ENCODE results near the gene UBE2A. TPM values are rescaled to one million over a fixed set of nuclear protein-coding genes. Genes with fewer than 3 reads are reported as not detected.

The UBE2A gene
- total RNA-seq, 1 donor, result 41.9 TPM

DNA sequence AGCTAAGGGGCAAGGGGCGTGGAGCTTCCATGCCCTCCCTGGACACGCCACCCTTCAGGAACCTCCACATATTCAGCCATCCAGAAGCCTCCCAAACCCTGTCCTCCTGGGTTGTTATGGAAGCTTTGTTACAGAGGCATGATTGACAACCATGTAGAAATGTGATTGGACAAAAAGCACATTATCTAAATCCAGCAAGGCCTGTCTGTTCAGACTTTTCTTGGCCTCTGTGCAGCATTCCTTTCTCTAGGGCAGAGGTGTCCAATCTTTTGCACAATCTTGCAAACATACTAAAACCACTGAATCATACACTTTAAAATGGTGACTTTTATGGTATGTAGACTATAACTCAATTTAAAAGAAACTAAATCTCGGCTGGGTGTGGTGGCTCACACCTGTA is 21.9 kb upstream of the UBE2A start:
- DNase-seq (ENCODE audit: low read depth), result peak; percentile 53
- TF ChIP-seq, protein P1, sequence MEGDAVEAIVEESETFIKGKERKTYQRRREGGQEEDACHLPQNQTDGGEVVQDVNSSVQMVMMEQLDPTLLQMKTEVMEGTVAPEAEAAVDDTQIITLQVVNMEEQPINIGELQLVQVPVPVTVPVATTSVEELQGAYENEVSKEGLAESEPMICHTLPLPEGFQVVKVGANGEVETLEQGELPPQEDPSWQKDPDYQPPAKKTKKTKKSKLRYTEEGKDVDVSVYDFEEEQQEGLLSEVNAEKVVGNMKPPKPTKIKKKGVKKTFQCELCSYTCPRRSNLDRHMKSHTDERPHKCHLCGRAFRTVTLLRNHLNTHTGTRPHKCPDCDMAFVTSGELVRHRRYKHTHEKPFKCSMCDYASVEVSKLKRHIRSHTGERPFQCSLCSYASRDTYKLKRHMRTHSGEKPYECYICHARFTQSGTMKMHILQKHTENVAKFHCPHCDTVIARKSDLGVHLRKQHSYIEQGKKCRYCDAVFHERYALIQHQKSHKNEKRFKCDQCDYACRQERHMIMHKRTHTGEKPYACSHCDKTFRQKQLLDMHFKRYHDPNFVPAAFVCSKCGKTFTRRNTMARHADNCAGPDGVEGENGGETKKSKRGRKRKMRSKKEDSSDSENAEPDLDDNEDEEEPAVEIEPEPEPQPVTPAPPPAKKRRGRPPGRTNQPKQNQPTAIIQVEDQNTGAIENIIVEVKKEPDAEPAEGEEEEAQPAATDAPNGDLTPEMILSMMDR (IDR thresholded peaks at IDR 0.05; ENCODE audit: insufficient read depth, low read depth, low read length), result no peak
- no peak overlapping the region for H3K4me3 ChIP-seq (ENCODE audit: low read depth, low read length)

DNA sequence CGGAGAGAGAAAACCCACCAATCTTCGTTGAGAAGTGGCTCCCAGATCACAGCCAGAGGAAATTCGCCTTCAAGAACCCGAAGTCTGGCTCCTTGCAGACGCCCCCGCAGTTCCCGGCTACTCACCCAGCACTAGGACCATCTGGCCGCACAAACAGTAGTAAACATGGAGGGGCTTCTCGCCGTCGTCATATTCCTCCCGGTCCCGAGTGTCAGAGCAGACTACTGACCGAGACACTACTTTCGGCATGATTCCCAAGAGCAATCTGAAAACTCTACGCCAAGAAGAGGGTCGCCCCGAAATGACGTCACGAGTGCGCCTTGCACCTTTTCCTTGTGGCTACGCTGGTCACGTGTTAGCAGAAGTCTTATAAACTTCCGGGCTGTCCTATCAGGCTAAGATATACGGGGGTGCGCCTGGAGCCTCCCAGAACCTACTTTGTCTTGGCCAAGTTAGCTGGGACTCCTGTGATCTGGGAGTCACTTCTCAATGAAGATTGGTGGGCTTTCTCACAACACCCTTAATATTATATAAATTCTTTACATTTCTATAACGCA is 9.2 kb upstream of the UBE2A start, which contains the start of gene STEEP1:
TSS of gene STEEP1 (minus strand) at position 303 of the 557 bp plus-strand sequence. CDS start at position 249, 54 bp downstream.
- peak within 1 kb of the TSS; percentile 75 for H3K4me3 ChIP-seq (ENCODE audit: low read depth, low read length)
- DNase-seq (ENCODE audit: low read depth), result peak; percentile 94
- TF ChIP-seq, protein P1 (IDR thresholded peaks at IDR 0.05; ENCODE audit: insufficient read depth, low read depth, low read length), result no peak

DNA sequence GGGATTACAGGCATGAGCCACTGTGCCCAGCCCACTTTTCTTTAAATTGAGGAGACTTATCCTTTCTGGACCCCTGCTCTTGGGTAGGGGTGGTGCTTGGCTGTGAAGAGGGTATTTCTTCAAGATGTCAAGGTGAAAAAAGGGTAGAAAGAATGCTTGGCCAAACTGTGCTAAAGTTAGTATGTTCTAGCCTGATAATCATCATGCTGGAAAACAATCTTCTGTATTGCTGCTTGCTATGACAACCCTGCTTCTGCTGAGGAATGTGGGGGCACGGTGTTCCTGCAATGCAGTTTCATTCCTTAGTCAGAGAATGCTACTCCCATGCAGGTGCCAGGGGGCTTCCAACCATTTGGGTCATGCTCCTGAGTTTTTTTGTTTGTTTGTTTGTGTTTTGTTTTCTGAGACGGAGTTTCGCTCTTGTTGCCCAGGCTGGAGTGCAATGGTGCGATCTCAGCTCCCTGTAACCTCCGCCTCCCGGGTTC is 4.0 kb upstream of the UBE2A start:
- DNase-seq (ENCODE audit: low read depth), result no peak

DNA sequence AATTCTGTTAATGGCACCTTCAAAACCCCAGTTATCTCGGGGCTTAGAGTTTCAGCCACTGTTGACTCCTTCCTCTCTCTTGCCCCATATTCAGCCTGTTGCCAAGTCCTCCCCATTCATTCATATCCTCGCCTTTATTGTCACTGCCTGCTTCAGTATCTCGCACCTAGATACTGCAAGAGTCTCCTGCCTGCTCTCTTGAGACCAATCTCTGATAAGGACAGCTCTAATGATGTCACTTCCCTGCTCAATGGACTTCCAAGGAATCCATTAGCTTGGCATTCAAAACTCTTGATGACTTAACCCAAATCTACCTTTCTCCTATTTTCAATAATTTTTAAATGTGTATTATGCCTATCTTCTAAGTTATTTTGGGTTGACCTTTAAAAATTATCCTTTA is 1.1 kb upstream of the UBE2A start:
- TF ChIP-seq, protein P1 (IDR thresholded peaks at IDR 0.05; ENCODE audit: insufficient read depth, low read depth, low read length), result no peak
- peak overlapping the region; percentile 71 for H3K4me3 ChIP-seq (ENCODE audit: low read depth, low read length)
- no peak for DNase-seq (ENCODE audit: low read depth)

More for the DNA sequence above, 4.0 kb upstream of the UBE2A start:
- no peak overlapping the region for H3K4me3 ChIP-seq (ENCODE audit: low read depth, low read length)
- TF ChIP-seq, protein P1 (IDR thresholded peaks at IDR 0.05; ENCODE audit: insufficient read depth, low read depth, low read length), result no peak

DNA sequence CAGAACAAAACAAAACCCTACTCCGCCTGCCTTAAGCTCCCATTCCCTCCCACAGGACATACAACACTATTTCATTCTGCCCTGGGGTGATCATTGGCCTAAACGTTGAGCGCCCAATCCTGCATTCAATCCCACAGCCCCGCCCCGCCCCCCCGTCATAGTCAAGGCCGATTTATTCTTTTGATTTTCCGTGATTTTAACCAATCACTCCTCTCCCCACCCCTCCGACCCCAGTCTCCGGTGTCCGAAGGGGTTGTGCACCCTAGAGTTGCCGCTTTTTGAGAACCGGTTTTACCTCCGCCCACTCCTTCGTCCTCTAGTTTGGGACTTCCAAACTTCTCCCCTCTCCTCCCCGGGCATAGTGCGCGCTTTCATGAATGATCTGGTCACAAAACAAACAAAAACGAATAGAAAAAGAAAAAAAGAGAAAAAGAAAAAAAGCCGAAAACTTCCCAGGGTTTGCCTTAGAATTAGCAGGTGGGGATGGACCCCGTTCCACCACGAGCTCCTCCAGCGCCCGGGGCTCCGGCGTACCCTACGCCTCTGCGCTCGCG is 446 bp upstream of the UBE2A start:
- peak; percentile 48 for DNase-seq (ENCODE audit: low read depth)
- peak overlapping the region; percentile 71 for H3K4me3 ChIP-seq (ENCODE audit: low read depth, low read length)
- TF ChIP-seq, protein P1 (IDR thresholded peaks at IDR 0.05; ENCODE audit: insufficient read depth, low read depth, low read length), result no peak

DNA sequence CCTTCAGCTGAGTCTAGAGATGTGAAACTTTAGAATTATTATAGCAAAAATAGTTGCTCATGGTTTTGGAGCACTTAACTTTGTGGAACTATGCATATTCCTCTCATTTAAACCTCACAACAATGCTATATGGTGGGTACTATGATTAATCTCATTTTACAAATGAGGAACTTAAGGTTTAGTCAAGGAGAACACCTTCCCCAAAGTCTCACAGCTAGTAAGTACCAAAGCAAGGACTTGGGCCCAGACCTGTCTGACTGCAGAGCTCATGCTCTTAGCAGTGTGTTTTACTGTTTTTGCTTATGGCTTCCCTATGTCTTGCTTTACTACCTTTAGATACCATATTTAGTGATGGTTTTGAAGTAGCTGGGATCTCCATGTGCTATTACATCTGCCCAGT is 5.1 kb downstream of the UBE2A start:
- H3K4me3 ChIP-seq (ENCODE audit: low read depth, low read length), result no peak overlapping the region
- TF ChIP-seq, protein P1 (IDR thresholded peaks at IDR 0.05; ENCODE audit: insufficient read depth, low read depth, low read length), result no peak
- no peak for DNase-seq (ENCODE audit: low read depth)

Measured in fibroblast of villous mesenchyme (primary cell).